ENCODE measurements around the gene XAGE3.
"Not testable (repeated sequence)": the region's sequence is repeated elsewhere in the genome, so short reads cannot be mapped to it uniquely, and the experiment has no call there.

The XAGE3 gene, protein sequence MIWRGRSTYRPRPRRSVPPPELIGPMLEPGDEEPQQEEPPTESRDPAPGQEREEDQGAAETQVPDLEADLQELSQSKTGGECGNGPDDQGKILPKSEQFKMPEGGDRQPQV

DNA sequence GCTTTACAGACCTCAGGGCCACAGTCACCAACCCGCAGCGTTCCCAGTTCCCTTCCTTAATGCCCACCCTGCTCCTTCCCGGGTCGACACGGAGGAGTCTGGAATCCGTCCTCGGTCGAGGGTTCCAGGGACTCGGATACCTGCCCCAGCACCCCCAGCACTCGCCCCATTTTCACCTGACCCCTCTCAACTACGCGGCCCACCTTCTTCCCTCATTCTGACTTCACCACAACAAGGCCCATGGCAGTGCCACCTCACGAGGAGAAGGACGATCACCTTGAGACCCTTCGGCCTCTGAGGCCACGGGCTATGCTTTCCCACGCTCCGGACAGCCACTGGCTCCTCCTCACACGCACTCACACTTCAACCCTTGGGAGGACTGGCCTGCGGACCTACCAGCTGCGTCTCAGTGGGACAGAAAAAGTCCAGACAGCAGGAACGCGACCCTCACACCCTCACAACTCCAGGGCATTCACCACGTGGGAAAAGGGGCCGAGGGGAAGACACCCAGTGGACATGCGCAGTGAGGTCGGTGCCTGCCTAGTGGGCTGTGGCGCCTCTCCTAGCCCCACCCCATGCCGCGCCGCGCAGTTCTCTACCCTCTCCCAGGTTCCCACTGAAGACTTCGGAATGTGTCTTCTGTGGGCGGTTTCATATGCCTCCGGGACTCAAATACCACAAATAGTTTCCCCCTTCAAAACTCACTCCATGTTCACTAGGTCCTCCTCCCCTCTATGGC is at the start of gene XAGE3:
Gene XAGE3 (minus strand): TSS at position 474 of the 739 bp plus-strand sequence. CDS start 950 bp downstream, outside the sequence.
- DNase-seq, result no peak

DNA sequence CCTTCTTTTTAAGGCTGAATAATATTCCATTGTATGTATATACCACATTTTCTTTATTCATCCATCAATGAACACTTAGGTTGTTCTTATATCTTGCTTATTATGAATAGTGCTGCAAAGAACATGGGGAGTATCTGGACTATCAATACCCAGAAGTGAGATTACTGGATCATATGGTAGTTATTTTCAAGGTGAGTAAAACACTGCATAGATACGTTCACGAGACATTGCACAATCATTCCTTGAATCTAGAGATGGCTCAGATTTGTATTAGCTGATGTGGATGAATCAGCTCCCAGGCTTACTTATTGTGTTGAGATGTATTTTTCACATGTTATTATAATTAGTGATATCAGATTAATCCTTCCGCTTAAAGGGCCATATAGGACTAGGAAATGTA is 46.8 kb upstream of the XAGE3 start:
- DNase-seq, result not testable (repeated sequence)

DNA sequence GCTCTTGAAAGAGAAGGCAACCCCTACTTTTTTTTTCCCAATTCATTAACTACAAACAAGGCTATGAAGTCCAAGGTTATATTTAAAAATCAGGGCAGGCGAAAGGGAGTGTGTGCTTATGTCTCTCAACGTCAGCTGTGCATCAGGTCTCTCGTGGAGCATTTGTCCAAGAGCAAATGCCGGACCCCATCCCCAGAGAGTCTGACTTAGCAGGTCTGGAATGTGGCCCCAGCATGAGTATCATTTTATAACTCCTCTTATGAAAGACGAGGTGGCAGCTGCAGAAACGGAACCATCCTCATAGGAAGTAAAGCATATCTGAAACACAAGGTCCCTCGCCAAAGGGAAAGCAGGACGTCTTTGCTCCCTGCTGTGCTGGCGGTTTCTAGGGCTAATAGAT is 45.8 kb upstream of the XAGE3 start:
- DNase-seq, result not testable (repeated sequence)

DNA sequence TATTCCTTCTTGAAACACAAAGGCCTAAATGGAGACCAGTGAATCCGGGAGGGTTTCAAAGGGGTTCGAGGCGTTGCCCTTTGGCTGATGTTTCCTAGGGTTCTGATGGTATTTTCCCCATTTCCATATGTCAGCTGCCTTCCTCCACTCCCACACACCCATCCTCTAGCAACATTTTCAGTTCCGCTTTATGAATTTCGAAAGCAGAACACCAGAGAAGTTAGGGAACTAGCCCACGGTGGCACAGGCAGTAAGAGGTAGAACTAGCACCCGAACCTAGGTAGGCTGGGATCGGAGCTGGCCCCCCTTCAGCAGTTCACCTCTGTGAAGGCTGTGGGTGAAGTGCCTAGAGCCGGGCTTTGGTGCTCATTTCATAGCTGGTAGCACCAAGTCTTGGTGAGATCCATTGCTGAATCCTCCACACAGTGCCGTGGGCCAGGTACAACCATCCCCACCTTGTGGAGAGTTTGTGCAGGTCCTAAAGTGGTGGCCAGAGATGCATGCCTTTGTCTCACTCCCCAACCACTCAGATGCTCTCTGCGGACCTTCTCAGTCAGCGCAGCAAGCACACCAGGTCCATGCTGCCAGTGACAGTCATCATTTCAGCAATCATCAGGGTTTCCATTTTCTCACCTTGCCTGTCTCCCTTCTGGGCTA is 41.6 kb upstream of the XAGE3 start:
- not testable (repeated sequence) for DNase-seq

DNA sequence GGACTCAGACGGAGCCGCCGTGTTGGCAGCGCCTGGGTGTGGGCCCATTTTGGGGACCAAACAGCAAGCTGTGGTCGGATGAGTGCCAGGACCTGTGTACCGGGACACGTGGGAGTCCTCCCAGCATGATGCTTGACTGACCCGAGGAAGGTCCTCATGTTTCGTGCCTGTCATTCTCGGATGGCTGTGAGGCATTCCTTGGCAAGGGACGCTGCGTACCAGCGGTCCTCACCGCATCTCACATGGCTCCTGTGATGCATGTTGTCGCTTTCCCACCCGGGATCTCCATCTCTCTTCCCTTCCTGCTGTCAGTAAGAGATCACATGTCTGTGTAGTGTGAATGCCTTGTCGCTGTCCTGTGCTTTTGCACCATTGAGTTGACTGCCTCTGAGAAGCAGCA is 40.0 kb upstream of the XAGE3 start:
- DNase-seq, result not testable (repeated sequence)

DNA sequence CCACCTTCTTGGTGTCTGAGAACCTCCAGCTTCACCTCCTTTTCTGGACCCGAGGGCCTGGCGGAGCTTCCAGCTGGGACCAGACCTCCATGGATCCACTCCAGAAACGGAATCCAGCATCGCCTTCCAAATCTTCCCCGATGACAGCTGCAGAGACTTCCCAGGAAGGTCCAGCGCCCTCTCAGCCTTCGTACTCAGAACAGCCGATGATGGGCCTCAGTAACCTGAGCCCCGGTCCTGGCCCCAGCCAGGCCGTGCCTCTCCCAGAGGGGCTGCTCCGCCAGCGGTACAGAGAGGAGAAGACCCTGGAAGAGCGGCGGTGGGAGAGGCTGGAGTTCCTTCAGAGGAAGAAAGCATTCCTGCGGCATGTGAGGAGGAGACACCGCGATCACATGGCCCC is 39.3 kb upstream of the XAGE3 start:
- not testable (repeated sequence) for DNase-seq

DNA sequence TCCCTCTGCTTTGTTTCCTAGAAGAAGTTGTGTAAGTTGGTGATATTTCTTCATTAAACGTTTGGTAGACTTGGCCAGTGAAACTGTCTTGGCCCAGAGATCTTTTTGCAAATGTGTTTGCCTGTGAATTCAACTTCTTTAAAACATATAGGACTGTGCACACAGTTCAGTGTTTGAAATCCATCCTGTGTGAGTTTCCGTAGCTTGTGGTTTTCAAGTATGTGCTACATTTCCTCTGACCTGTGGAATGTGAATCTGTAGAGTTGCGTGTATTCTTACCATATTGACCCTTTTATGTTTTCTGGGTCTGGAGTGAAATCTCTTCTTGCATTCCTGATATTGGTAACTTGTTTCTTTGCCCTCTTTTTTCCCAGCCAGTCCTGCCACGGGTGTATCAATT is 38.2 kb upstream of the XAGE3 start:
- not testable (repeated sequence) for DNase-seq

DNA sequence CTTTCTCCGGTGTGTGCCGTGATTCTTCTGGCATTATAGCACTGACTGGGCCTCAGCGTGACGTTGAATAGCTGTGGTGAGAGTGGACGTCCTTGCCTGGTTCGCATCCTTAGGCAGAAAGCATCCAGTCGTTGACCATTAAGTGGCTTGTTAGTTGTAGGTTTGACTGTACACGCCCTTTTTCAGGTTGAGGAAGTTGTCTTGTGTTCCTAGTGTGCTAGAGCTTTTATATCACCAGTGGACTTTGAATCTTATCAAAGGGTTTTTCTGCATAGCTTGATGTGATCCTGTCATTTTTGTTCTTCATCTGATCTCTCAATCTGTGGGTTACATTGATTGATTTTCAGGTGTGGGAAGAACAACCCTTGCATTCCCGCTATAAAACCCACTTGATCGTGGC is 37.6 kb upstream of the XAGE3 start:
- DNase-seq, result not testable (repeated sequence)

DNA sequence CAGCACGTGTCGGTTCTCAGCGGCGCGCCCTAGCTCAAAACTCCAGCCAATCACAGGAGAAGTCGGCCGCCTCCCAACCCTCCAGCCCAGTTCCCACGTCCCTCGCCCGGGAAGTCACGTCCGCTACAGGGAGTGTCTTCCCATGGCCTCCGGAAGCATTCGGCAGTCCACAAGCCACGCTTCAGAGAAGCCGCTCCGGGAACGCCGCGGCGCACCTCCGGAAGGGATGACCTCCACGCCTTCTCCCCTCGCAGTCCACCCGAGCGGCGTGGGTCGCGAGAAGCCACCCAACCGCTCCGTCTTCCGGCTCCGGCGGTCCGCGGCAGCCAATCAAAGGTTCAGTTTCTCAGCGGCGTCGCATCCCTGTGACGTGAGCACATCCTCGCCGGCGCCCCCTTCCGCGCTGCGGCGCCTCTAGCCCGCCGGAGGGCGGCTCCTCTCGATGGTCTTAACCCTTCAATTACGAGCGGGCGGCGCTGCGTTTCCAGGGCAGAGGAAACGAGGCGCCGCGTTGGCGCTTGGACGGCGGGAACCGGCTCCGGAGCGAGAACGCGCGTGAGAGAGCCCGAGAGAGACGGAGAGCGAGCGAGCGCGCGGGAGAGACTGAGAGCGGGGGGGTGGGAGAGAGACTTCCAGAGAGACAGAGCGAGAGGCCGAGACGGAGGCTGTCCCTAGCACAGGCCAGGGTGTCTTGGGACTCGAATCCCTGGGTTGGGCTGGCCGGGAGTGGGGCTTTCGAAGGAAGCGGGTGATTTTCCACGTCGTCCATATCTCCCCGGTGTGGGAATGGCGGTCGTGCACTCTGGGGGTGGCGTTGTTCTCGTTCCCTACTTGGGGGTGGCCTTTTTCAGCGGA is 29.2 kb upstream of the XAGE3 start, which contains the start of gene FAM156B:
Gene FAM156B (plus strand): TSS at position 476 of the 855 bp plus-strand sequence. CDS start 9,896 bp downstream, outside the sequence.
- DNase-seq, result not testable (repeated sequence)

DNA sequence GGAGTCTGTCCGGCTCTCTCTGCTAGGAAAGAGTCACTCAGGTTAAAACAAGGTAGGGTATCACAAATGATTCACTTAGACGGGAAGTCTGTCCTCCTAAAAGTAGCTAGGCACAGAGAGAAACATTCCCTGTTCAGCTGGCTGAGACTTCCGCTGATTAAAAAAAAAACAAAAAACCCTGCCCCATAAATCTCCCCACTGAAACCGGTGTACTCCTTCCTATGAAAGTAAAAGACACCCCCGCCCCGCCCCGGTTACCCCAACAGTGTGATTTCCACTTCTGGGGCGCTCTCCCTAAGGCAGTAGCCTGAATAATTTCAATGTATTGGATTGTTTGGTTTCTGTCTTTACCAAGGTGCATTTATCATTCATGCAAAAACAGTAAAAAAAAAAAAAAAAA is 28.6 kb upstream of the XAGE3 start:
- not testable (repeated sequence) for DNase-seq

DNA sequence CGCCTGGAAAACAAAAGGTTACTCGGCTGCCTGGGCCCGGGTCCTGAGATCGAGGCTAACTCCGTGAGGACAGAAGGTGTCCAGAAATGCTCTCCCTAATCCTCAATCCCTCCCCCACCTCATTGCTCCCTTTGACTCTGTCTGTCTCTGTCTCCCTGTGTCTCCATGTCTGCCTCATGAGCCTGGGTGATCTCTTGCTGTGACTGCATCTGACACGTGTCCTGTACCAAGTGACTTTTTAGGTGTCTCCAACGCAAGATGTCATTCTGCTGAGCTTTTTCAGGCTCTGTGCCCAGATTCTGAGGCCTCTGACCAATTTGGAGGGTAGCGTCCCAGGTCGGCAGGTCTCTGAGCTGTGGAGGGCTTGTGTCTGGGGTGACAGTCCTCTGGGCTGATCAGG is 20.2 kb upstream of the XAGE3 start:
- DNase-seq, result not testable (repeated sequence)

DNA sequence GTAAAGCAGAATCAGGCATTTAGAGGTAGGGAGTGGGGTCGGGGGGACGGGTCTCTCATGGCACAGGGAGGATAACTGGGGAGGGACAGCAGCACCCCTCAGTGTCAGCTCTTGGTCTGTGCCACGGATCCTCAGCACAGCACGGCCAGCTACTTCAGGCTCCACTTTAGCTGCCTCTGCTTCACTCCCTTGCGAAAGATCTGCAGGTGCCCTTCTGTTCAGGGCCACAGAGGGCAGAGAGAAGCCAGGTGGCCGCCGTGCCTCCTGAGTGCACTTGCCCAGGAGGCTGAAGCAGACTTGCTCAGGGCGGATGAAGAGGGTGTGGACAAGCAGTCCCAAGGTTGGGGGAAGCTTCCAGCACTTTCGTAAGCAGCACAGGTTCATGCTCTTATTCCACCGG is 19.6 kb upstream of the XAGE3 start:
- DNase-seq, result not testable (repeated sequence)

DNA sequence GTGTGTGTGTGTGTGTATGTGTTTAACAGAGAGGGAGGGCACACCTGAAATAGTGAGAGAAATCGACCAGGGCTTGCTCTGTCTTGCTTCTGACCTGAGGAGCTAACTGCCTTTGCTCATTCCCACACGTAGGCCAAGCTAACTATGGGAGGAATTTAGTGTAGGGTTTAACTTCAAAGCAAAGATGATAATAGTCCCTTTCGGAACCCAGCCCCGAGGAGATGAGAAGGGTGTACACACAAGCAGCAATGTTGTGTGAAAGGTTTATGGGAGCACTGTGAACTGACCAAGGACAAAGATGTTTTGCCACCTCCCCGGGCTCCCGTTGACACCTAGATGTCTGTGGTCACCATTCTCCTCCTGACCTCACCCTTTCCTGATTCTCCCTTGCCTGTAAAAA is 8.5 kb upstream of the XAGE3 start:
- not testable (repeated sequence) for DNase-seq

DNA sequence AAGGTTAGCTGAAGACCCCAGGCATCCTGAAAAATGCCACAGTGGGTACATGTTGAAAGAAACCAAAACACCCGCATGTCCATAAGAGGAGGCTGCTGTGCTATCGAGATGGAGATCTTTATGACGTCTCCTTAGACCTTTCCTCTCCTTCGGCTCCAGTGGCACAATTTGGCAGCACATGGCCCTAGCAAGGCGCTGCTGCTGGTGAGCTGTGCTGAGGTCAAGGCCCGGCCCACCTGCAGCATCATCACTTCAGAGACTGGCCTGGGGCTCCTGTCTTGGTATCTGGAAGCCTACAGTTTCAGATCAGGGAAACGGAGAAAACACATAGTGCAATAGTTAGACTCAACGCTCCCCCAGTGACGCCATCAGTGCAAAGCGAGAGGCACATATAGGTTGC is 7.6 kb upstream of the XAGE3 start:
- DNase-seq, result not testable (repeated sequence)

DNA sequence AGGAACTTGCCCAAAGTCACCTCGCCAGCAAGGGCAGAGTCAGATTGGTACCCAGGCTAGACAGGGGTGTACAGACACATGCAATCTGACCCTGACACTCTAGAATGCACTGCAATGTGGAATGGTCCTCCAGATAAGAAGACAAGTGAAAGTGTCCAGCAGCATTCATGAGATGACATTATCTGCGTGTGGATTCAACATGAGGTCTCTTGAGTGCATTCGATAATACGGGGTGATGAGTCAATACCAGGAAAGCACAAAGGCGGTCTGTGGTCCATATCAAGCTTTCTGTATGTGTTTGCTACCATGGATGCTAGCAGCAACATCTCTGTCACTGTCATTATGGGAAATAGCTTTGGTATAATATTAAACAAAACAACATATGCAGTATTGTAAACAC is 6.8 kb upstream of the XAGE3 start:
- no peak for DNase-seq

DNA sequence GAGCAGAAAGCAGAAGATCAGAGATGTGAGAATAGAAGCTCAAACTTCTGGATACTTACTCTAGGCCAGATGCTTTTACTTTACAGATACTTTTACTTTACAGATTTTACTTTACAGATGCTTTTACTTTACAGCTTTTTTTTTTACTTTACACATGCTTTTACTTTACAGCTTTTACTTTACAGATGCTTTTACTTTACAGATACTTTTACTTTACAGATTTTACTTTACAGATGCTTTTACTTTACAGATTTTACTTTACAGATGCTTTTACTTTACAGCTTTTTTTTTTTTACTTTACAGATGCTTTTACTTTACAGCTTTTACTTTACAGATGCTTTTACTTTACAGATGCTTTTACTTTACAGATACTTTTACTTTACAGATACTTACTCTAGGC is 5.9 kb upstream of the XAGE3 start:
- not testable (repeated sequence) for DNase-seq

DNA sequence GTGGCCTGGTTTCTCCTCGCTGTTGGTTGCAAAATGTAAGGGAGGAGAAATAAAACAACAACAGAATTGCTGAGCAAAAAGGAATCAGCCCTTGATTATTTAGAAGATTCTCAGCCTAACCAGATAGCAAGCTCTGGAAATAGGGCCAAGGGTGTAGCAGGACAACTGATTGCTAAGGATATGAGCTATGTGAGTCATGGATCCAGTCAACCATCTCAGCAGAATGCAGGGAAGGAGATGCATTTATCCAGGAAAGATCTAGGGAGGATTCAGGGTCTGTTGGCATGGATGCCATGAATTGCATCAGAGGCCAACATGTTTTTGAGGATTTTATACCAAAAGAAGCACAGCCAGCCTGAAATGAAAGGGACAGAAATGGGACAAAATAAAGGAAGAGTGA is 2.2 kb upstream of the XAGE3 start:
- DNase-seq, result no peak

DNA sequence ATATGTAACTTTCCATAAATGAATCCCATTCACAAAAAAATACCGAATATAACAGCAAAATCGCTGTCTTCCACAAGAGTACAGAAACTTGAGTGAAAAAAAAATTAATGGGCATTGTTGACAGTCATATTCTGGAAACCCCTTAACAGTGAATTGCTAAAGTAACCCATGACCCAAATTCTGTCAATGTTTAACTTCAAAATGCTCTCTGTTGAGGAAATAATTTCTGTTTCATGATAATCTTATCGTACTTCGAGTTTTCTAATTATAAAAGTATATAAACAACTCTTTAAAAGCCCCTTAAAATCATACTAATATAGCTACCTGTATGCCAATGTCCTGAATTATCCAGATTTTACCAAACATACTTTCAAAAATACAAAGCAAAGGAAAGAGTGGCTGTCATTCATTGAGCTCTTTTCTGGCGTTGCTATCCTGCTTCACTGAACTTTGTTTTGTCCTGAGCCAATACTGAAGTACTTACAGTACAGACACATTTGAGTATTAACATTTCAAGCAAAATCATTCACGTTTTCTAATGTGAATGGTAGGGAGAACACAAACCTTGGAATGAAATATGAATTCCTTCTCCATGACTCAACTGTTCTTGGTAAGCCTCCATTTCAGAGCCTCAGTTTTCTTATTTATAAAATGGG is 2.4 kb downstream of the XAGE3 start:
- no peak for DNase-seq

DNA sequence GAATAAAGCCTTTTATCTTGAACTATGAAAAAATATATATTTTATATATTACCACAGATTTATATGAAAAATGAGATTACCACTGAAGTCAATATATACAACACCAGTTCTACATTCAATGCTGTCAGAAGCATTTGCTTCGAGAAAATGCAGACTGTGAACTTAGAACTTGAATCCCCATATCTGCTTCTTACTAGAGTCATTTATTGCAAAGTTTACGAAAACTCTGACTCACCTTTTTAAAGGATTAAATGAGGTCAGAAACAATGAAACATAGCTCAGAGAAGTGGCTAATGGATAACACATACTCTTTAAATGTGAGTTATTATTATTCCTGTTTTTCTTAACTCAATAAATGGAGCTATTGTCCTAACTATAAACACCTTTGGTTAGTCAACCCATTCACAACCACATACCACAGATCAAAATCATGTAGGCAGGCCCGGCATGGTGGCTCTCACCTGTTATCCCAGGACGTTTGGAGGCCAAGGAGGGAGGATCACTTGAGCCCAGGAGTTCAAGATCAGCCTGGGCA is 10.8 kb downstream of the XAGE3 start:
- DNase-seq, result not testable (repeated sequence)

DNA sequence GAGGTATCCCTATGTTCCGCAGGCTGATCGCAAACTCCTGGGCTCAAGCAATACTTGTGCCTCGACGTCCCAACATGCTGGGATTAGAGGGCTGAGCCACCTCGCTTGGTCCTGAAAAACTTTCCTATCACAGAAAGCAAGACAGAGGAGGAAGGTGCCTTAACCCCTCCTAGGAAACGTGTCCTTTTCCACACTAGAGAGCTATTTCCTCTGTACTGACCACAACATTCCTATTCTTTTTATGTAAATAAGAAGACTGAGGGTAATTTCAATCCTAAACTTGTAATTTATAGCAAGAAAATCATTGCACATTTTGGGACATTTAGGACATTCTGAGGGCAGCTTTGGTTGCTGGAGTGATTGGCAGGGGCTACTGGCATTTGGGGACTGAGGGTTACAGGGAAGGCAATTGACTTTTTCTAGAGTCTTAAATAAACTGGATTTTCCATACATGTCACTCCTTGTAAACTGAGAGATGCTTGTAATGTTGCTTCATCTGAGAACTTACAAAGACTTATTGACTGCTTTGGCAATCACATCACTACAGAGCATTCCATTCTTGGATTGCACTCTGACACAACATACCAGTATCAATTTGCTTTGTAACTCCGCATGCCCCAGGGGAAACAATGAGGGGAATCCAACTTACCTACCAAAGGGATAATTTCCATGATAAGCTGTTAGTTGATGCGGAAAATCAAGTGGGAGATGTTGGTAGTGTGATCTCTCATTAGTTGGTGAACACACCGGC is 15.6 kb downstream of the XAGE3 start:
- DNase-seq, result no peak

DNA sequence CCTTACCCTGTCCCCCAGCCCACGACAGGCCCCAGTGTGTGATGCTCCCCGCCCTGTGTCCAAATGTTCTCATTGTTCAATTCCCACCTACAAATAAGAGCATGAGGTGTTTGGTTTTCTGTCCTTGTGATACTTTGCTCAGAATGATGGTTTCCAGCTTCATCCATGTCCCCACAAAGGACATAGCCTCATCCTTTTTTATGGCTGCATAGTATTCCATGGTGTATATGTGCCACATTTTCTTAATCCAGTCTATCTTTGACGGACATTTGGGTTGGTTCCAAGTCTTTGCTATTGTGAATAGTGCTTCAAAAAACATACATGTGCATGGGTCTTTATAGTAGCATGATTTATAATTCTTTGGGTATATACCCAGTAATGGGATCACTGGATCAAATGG is 24.3 kb downstream of the XAGE3 start:
- not testable (repeated sequence) for DNase-seq
